Retina (tissue), 1 donor: ENCODE data around the gene NHSL2.

Experiments
- DNase-seq: peaks from one replicate; pipeline ENCODE4 v3.0.0-alpha.2; 2016

The NHSL2 gene

DNA sequence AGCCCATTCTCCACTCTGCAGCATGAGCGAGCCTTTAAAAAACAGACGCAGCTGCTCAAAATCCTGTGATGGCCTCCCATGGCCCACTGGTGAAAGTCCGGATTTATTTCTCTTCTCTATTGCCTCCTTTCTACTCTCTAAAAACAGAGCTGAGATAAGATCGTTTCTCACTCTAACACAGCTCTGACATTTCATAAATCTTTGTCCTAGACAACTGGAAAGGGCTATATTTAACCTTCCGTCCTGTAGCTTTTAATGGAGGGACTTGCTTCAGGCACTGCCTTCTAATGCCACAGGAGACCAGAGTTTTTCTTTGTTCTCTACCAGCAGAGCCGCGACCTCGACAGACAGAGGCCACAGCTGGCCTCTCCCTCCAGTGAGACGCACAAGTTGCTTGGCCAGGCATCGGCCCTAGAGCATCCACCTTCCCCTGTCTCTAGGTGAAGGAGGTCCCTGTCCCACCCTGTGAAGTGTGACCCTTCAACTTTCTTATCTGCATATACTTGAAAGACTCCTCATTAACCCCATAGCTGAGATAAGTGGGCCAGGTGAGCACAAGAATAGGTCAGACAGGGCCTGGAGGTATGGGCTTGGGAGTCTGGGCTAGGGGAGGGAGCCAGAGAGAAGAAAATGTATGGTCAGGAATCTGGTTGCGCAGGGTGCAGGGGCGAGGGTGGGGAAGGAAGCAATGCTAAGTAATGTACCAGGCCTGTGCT, 171.1 kb downstream of the NHSL2 start:
- DNase-seq: peak; percentile 25

DNA sequence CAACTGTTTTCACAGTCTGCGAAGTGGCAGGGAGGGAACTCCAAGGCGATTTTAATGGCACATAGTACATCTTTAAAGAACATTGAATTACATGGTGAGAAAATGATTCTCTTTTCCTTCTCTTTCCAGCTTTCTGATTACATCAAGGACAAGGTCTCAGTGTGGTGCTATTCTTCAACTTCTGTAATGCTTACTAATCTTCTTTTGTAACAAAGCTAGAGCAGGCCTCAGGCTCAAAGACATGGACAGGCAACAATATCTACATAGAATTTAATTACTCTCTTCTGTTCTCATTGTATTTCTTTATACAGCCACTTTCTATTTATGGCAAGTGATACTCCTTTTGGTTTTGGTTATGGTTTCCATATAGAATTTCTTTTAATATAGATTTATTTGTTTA, 172.6 kb downstream of the NHSL2 start:
- no peak for DNase-seq

DNA sequence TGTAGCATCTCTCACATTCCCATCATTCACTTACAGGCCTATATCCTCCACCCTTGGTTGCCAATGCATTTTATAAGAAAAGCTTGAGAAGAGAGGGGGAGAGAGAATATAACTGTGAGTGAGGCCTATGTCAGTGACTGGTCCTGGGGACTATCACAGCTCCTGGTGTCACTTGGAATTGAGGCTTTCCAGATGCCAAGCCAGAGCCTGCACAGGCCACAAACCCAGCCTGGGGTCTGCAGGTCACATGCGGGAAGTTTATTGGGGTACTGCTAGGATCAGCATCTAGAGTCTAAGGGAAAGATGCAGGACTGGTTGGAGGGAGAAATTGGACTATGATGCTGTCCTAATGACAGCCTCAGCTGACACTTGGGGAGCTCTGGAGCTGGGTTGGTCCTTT, 173.5 kb downstream of the NHSL2 start:
- DNase-seq: no peak

DNA sequence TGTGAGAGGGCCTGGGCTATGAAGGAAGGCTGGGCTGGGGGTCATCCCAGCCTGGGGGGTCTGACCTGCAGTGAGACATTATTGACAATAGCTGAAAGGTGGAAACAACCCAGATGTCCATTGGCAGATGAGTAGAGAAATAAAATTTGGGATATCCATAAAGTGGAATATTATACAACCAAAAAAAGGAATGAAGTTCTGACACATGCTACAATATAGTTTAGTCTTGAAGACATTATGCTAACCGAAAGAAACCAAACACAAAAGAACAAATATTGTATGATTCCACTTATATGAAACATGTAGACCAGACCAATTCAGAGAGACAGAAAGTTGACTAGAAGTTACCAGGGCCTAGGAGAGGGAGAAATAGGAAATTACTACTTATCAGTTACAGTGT, 176.3 kb downstream of the NHSL2 start:
- no peak for DNase-seq

DNA sequence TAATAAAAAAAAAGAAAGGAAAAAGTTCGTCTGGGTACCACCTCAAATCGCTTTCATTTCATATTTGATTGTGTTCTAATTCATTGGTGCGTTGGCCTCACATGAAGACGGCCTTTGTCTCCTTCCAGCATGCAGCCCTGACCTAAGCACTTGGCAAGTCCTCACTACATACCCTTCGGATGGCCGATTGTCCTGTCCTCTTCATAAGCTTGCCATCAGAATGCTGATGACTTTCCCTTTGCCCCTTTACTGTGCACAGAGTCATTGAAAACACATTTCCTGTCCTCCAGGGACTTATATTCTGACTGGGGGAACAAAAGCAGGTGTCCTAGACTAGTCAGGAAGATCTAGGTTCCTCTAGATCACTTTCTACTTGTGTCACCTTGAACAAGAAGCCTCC, 178.1 kb downstream of the NHSL2 start:
- no peak for DNase-seq

DNA sequence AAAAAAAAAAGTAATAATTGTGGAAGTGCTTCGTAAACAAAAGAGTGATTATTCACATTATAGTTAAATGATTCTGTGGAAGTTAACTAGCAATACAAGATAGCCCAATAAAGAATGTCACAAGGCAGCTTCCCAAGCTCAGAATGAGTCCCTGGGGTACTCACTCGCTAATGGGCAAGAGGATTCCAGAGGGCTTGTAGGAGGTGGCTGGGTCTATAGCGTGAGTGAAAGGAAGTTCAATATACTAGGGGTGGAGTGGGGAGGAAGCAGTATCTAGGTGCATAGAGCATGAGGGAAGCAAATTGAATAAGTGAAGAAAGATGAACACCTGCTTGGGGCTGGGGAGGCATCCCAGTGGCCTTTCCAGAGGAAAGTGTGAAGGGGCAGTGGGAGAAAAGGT, 178.6 kb downstream of the NHSL2 start:
- DNase-seq: no peak

DNA sequence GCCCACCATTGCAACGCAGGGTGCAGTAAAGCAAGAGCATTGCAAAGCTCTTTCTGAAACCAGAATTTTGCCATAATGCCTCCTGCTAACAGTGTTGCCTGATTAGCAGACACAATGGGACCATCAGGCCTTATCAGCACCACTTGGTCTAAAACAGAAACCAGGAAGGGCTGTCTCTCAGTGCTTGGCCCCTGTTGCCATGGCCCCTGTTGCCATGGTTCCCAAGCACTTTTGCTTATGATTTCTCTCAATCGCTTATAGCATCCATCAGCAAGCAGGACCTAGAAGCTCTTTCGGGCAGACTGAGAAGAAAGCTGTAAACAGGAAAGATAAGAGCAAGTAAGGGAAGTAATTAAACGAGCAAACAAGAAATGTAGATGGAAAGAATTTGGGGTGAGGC, 184.2 kb downstream of the NHSL2 start:
- DNase-seq: peak; percentile 59

DNA sequence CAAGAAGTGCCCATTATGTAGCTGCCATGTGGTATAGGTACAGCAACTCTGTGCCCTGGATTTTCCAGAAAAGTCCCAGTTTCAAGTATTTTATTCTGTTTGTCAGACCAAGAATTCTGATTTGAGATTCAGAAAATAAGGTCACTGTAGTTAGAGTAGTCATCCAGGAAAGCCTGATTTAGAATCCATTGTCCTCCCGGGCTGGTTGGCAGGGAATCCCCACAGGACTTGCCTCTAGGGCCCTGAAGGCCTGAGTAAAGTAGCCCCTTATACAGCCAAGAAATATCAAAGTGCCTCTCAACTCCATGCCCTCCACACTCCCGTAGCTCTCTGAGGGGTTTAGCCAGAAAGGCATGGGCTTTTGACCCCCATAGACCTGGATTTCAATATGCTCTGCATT, 184.7 kb downstream of the NHSL2 start:
- DNase-seq: no peak

DNA sequence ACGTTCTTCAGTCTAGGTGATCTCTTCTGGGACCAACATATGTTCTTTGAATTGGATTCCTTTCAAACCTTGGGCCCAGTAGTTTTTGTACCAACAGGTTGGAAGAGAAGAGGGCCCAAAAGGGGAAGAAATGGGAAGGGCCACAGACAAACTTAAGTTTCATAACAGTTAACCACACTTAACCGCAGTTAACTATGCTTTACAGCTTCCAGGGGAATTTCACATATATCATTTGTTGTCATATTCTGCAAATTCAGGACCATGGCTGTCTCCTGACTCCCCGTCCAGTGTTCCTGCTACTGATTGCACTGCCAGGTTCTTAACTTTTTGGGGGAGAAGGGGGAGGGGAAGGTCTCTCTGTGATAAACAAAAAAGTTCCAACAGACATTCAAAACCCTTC, 186.5 kb downstream of the NHSL2 start:
- DNase-seq: no peak

DNA sequence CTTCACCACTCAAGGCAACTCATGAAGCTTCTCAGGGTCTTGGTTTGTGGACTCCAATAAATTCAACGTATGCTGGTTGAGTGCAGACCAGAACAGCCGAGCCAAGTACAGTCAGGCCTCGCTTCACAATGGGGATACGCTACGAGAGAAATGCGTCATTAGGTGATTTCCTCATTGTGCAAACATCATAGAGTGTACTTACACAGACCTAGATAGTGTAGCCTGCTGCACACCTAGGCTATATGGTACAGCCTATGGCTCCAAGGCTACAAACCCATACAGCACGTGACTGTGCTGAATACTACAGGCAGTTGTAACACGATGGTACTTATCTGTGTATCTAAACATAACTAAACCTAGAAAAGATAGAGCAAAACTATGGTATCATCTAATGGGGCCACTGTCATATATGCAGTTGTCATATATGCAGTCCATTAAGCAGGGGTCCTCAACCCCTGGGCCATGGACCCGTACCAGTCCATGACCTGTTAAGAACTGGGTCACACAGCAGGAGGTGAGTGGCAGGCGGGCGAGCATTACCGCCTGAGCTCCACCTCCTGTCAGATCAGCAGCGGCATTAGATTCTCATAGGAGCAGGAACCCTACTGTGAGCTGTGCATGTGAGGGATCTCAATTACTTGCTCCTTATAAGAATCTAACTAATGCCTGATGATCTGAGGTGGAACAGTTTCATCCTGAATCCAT, 189.6 kb downstream of the NHSL2 start:
- DNase-seq: no peak

DNA sequence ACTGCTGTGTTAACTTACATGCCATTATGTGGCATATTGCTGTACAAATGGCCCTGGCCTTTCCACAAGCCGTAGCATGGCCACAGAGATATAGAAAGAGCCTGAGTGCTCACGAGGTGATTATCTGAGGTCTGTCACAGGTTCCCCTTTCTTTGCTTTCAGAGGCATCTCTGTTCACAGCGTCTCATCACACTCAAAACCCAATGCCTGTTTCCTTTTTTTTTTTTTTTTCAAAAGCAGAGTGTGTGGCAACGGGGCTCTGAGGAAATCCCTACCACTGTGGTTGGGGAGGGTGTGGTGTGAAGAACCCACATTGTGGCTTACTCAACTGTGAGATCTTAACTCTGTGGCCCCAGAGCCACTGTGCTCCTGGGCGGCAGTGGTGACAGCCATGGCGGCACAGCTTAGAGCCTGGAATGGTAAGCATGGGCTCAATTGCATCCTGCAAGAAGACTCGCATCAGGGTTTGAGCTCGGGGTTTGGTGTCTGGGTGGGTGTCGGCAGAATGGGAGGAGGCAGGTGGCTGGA, 190.2 kb downstream of the NHSL2 start:
- DNase-seq: no peak

DNA sequence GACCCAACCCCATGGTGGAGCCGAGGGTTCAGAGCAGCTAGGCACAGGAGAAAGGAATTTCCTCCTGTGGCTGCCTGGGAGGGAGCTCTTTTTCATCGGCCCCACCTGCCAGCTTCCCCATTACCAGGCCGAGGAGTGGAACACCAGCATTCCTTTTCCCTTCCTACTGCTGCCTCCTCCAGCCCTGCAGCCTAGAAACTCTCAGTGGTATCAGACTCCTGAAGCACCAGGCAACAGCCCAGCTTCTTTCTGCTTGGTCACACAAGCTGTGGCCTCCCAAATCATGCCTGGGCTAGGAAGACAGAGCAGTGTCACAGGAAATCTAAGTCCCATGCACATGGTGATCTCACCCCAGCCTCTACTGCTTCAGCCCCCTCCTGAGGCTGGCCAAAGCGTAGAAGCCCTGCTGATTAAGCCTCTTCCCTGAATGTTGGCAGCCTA, 191.0 kb downstream of the NHSL2 start:
- no peak for DNase-seq

DNA sequence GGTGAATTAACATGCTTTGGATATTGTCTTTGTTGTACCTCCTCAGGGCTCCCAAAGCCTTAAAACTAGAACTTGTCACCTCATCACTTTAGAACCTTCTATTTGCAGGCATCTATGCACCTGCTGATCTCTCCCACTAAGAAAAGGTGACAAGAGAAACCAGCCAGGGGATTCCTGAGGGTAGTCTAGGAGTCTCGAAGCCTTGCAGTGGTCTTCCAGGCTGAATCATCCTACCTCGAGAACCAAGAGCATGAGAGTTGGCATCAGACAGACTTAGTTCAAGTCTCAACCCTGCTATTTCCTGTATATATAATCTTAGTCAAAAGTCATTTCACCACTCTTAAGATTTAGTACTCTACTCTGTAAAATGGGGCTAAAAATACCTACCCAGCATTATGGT, 191.5 kb downstream of the NHSL2 start:
- no peak for DNase-seq

DNA sequence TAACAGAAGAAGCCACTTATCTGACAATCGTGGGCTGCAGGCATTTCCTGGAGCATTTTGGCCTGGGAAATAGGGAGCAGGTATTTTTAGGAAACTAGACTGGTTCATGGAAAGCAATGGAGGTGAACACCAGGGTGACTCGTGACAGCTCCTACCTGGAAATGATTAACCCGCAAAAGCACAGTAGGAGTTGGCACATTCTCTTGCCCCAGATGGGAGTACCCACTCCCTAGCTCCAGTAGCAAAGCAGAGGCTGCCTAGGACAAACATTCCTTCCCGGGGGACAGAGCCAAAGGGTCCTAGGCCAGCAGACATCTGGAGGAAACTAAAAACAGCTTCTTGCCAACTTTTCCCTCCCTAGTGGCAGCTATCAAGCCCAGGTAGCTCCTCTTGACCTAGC, 192.1 kb downstream of the NHSL2 start:
- DNase-seq: no peak

DNA sequence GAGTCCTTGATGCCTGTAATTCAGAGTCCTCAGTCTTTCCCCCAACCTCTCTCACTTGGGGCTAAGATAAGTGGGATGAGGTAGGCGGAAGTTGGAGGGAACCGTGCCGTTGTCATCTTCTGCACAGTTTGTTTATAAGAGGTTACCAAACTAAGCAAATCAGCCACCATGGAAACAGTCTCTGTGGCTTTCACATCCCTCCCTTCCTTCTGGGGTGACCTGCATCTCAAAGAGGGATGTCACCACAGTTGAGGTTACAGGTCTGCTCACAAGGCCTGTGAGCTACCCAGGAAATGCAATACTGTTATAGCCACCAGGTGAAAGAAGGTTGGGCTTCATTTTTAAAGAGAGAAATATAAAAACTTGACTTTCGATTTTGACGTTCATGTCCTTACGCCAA, 194.8 kb downstream of the NHSL2 start:
- no peak for DNase-seq

DNA sequence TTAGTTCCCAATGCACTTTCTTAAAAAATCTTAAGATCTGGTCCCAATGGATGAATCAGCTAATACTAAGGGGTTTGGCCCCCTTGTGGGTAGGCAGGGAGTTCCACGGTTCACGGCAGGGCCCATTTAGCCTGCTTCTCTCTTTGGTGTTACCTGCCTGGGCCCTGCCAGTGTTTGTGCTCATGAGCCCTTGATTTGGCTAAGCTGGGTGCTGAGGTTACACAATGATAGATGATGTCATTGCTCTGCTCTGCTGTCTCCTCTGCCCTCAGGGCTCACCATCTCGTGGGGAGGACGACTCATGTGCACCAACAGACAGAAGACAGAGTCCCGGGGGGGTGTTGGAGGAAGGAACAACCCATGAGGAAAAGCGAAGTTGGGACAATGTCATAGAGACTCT, 196.7 kb downstream of the NHSL2 start:
- no peak for DNase-seq

DNA sequence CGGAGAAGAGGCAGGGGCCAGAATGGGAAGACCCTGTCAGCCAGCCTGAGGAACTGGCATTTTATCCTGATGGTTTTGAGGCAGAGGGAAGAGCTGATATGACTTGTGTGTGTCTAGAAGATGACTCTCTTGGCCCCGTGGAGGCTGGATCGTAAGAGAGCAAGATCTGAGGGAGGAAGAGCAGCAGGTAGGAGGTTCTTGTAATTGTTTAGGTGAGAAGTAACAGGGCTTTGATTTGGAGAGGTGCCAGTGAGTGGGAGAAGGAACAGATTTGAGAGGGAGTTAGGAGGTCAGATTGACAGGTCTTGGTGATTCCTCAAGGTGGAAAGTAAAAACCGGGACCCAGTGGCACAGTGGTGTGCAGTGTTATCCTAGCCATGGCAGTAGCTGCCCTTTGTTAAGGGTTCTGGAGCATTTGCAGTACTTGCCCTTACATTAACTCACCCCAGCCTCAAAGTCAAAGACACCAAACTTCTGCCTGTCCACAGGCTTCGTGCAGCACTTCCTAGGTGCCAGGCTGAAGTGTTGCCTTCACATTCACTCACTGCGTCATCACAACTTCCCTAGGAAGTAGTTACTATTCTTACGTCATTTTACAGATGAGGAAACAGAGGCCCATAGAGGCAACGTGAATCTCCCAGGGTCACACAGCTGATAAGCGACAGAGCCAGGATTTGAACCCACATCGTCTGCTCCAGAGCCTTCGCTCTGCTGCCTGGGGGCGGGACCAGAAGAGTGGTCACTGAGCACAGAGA, 197.4 kb downstream of the NHSL2 start:
- no peak for DNase-seq

DNA sequence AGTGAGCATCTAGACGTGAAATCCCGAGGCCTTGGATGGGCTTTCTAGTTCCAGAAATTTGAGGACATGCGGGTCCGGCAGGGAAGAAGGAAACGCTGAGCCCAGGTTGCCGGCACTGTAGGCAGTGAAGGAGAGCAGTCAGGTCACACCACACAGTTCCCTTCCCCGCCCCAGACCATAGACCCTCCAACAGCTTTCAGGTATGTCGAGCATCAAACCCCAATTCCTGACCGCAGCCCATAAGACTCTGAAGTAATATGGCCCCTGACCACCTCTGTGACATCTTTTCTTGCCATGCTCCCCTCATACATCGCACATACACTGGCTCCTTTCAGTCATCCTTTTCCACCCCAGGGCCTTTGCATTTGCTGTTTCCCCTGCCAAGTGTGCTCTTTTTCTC, 198.0 kb downstream of the NHSL2 start:
- no peak for DNase-seq

DNA sequence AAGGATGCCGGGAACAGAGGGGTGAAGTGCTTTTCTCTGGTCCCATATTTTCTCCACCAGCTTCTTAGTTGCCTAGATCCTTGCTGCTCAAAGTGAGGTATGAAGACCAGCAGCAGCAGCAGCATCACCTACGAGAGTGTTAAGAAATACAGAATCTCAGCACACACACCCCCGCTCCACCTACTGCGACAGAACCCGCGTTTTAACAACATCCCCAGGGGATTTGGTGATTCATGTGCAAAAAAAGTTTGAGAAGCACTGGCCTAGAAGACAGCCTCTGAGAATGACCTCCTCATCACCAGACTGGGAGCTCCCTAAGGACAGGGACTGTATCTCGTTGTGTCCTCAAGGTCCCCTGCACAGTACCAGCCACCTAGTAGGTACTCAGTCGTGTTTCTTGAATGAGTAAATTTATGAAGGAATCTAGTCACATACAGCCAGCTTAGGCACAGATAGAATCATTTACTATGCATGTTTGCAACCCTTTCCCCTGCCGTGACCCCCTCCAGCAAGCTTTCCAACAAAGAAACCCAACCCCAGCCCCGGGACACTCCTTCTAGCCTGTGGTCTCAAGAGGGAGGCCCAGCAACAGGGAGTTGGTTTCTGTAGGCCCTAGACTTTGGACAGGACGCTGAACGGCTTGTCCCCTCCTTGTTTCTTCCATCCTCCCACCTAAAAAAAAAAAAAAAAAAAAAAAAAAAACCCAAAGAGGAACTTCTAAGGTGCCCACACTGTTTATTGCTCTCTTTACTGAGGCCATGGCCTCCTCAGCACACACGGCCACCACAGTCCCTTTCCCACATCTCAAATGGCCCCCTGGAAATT, 199.6 kb downstream of the NHSL2 start:
- no peak for DNase-seq

DNA sequence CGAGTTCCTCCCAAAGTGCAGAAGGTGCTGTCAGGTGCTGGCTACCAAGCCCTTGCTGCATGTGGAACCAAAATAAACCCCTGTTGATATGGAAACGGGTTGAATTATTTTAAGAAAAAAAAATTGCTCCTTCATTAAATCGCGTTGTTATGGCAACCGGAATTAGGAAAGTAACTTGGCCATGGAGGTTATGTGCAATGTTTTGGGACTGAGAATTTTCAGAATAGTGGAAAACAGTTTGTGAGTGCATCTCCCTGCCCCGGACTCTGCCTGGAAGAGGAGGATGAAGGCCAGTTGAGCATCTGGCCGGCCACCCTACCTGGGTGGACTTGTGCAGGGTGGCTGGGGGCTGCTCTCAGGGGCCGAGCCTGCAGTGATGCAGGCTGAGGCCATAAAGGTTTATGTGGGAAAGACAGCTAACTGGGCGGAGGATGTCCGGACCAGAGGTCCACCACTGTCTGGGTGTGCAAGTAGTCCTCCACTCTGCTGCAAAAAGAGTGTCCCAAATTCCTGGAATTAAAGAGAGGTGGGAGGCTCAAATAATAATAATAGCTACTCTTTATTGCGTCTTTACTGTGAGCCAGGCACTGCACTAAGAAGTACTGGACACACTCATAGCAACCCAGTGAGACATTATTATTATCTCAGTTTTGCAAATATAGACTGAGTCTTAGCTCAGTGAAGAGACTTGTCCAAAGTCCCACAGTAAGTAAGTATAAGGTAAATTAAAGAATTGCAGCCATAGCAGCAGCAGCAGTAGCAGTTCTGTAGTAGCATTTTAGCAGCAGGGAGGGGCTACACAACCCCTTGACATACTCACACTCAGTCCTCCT, 200.4 kb downstream of the NHSL2 start:
- no peak for DNase-seq

DNA sequence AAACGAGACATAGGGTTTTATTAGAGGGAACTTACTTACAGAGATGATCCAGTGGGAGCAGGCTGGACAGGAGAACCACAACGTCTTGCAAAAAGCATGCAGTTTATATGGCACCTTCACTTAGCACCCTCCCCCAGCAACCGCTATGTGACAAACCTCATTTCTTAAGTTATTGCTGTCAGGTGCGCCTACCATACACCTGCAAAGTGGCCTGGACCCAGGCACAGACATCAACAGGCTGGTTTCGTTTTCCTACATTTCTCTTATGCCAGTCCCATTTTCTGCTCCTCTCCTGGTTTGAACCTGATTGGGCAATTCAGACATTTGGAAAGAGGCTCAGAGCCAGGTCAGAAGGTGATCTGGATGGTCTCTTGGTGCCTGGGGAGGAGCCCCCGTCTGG, 202.8 kb downstream of the NHSL2 start:
- no peak for DNase-seq

DNA sequence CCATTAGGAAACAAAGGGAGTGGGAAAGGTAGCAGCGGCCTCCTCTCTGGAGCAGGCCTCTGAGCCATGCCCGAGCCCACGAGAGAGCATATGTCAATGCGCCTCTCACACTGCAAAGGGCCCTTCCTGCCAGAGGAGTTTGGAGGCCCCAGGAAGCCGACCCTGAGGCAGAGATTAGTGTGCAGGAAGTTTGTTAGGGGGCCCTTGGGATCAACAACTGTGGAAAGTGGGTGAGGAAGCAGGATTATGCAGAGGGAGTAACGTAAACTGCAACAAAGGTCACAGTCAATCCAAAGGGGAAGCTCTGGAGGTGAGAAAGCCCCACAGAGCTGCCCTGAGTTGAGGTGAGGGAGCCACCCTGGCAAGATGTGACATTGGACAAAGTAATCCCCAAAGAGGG, 203.7 kb downstream of the NHSL2 start:
- no peak for DNase-seq
